Measurements from ENCODE around the gene DMWD. TPM values are rescaled to one million over a fixed set of nuclear protein-coding genes. Genes with fewer than 3 reads are reported as not detected.

DMWD gene
- total and polyA plus RNA-seq, 2 of the 13 experiments (the other 11 are each of a cell fraction or from before 2014, with no cell fraction given): 10.3 to 14.9 TPM

DNA sequence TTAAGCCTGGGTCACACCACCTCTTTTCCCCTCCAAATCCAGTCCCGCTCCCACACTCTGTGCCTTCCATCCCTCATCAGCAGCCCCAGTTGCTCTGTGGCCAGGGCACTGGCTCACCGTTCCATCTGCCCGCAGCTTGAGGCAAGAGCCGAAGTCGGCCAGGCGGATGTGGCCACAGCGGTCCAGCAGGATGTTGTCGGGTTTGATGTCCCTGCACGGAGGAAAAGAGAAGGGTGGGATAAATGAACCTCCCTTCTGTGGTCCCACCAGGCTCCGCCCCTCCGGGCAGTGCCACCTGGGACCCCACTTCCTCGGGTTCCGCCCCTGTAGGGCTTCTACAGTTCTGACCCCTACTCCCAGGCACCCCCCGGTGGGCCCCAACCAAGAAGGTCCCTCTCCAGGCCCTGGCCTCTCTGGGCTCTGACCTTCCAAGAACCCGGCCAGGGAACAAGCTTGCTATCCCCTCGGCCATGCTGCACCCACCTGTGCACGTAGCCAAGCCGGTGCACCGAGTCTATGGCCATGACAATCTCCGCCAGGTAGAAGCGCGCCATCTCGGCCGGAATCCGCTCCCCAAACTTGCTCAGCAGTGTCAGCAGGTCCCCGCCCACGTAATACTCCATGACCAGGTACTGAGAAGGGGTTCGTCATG is 14.5 kb downstream of the DMWD start:
- CTCF ChIA-PET (ENCODE audit: low intra/inter-chr PET ratio, low total read pairs): interaction anchor here (0.6 kb wide), 1 partner anchor 9 kb away, joined by 3 read pairs; the partner anchor contains the start of gene SIX5
- in situ Hi-C loops (cut with HindIII; ENCODE audit: extremely low pct_ligation_motif_present, low pct_unique_long_range_greater_than_20kb): no loop called here
- Histone ChIP-seq H2AFZ (ENCODE audit: low read length) (no peak overlapping the region), H3K9me3 (ENCODE audit: low read length) (no peaks in the 10 kb centered on the region), H3K27ac (ENCODE audit: extremely low read length, insufficient read depth, low read length) (no peak overlapping the region), H3K36me3 (replicated peaks in 1 of 2; ENCODE audit: control insufficient read depth in 1 of 2, insufficient read depth in 2 of 2, low read length in 2 of 2) (peaks cover 2 to 4% of the 10 kb centered on the region in 2 experiments; a peak in 2 of 5 replicates), H3K27me3 (ENCODE audit: control insufficient read depth in 1 of 2, insufficient read depth in 2 of 2, low read length in 2 of 2) (no peaks in the 10 kb centered on the region), H3K4me1 (ENCODE audit: insufficient read depth, low read length) (peaks cover 47% of the 10 kb centered on the region), H3K79me2 (ENCODE audit: insufficient read depth, low read length) (no peaks in the 10 kb centered on the region), H3K4me3 (replicated peaks in 1 of 3; ENCODE audit: insufficient read depth in 1 of 3, low read depth in 2 of 3, low read length in 3 of 3) (no peak overlapping the region), H3K4me2 (ENCODE audit: low read depth, low read length) (no peak overlapping the region), H4K20me1 (ENCODE audit: insufficient read depth, low read length) (peaks cover 4% of the 10 kb centered on the region; the same call in 1 of the 2 replicates), H3K9ac (ENCODE audit: insufficient read depth, low read depth, low read length) (no peak overlapping the region)
- ATAC-seq (no peak), FAIRE-seq (no peak), DNase-seq (ENCODE audit: low spot score) (no peak)
- POLR2A ChIA-PET: no interaction called here
- intact Hi-C loops (cut with micrococcal nuclease; ENCODE audit: unreplicated experiment): no loop called here
- WGBS (ENCODE audit: low lambda C conversion rate): 99% methylated on average over 22 of the region's 28 CpGs
- BruUV-seq (replicated peaks): no TSS peak
- TF ChIP-seq ZNF75D (CRISPR knock-in tag; IDR thresholded peaks at IDR 0.05; ENCODE audit: borderline replicate concordance) (no peak), ZNF883 (CRISPR knock-in tag; IDR thresholded peaks at IDR 0.05; ENCODE audit: not compliant biosample characterization) (no peak), FOXJ3 (CRISPR knock-in tag; IDR thresholded peaks at IDR 0.05; ENCODE audit: borderline replicate concordance) (no peak), HMGA1 (CRISPR knock-in tag; conservative IDR thresholded peaks at IDR 0.05) (no peak)

- H3K9ac ChIP-seq (ENCODE audit: insufficient read depth, low read depth, low read length): no peak overlapping the region
- ChIA-PET CTCF (ENCODE audit: low intra/inter-chr PET ratio, low total read pairs) (no interaction called here), POLR2A (no interaction called here)
- H3K9me3 ChIP-seq (ENCODE audit: low read length): no peaks in the 10 kb centered on the region
- no peak overlapping the region for H3K27ac ChIP-seq (ENCODE audit: extremely low read length, insufficient read depth, low read length)
- H3K36me3 ChIP-seq (replicated peaks in 1 of 2; ENCODE audit: control insufficient read depth in 1 of 2, insufficient read depth in 2 of 2, low read length in 2 of 2): peaks cover 2 to 4% of the 10 kb centered on the region in 2 experiments; a peak in 2 of 5 replicates
- H3K4me1 ChIP-seq (ENCODE audit: insufficient read depth, low read length): peaks cover 47% of the 10 kb centered on the region
- H3K4me2 ChIP-seq (ENCODE audit: low read depth, low read length): no peak overlapping the region
- no peak for ATAC-seq
- intact Hi-C loops (cut with micrococcal nuclease; ENCODE audit: unreplicated experiment) (no loop called here), in situ Hi-C loops (cut with HindIII; ENCODE audit: extremely low pct_ligation_motif_present, low pct_unique_long_range_greater_than_20kb) (no loop called here)
- FAIRE-seq: no peak
- no TSS peak for BruUV-seq (replicated peaks)
- no peak overlapping the region for H3K4me3 ChIP-seq (replicated peaks in 1 of 3; ENCODE audit: insufficient read depth in 1 of 3, low read depth in 2 of 3, low read length in 3 of 3)
- no peaks in the 10 kb centered on the region for H3K27me3 ChIP-seq (ENCODE audit: control insufficient read depth in 1 of 2, insufficient read depth in 2 of 2, low read length in 2 of 2)
- H2AFZ ChIP-seq (ENCODE audit: low read length): no peak overlapping the region
- DNase-seq (ENCODE audit: low spot score): no peak
- peaks cover 4% of the 10 kb centered on the region; the same call in 1 of the 2 replicates for H4K20me1 ChIP-seq (ENCODE audit: insufficient read depth, low read length)
- TF ChIP-seq RCOR2 (CRISPR knock-in tag; IDR thresholded peaks at IDR 0.05) (no peak), ZNF260 (CRISPR knock-in tag; IDR thresholded peaks at IDR 0.05; ENCODE audit: borderline replicate concordance, low read depth) (no peak), MEIS1 (CRISPR knock-in tag; IDR thresholded peaks at IDR 0.05; ENCODE audit: borderline replicate concordance) (no peak), ONECUT2 (CRISPR knock-in tag; IDR thresholded peaks at IDR 0.05) (no peak), ZNF33A (CRISPR knock-in tag; IDR thresholded peaks at IDR 0.05; ENCODE audit: borderline replicate concordance) (no peak), NR2F2 (IDR thresholded peaks at IDR 0.05; ENCODE audit: borderline replicate concordance, low read depth) (no peak)
- H3K79me2 ChIP-seq (ENCODE audit: insufficient read depth, low read length): no peaks in the 10 kb centered on the region
- 97% methylated on average over 22 of the region's 34 CpGs for WGBS (ENCODE audit: low lambda C conversion rate)
Observed at GRCh38 chr19:45777395-45777961, 15.2 kb downstream of the DMWD start.
